Measurements from ENCODE around the gene PARVA. TPM values are rescaled to one million over a fixed set of nuclear protein-coding genes. Genes with fewer than 3 reads are reported as not detected.

Gene PARVA
- total RNA-seq, 4 donors from 2014 or later = 83.5 to 159 (median 128) TPM

- no peak for TF ChIP-seq CTCF (IDR thresholded peaks at IDR 0.05; ENCODE audit: low read depth)
Observed at GRCh38 chr11:12465332-12465731, 88.0 kb downstream of the PARVA start.

- TF ChIP-seq CTCF (IDR thresholded peaks at IDR 0.05; ENCODE audit: low read depth) = no peak
Observed at GRCh38 chr11:12467610-12468009, 90.2 kb downstream of the PARVA start.

- no peak for TF ChIP-seq CTCF (IDR thresholded peaks at IDR 0.05; ENCODE audit: low read depth)
Observed at GRCh38 chr11:12469451-12469850, 92.1 kb downstream of the PARVA start.

- TF ChIP-seq CTCF (IDR thresholded peaks at IDR 0.05; ENCODE audit: low read depth) = no peak
Observed at GRCh38 chr11:12470236-12470635, 92.9 kb downstream of the PARVA start.

- no peak for TF ChIP-seq CTCF (IDR thresholded peaks at IDR 0.05; ENCODE audit: low read depth)
Observed at GRCh38 chr11:12472401-12473005, 95.1 kb downstream of the PARVA start.

- no peak for TF ChIP-seq CTCF (IDR thresholded peaks at IDR 0.05; ENCODE audit: low read depth)
Observed at GRCh38 chr11:12473381-12473780, 96.0 kb downstream of the PARVA start.

GRCh38 chr11:12474871-12475270 lies 97.5 kb downstream of the PARVA start:
- TF ChIP-seq CTCF (IDR thresholded peaks at IDR 0.05; ENCODE audit: low read depth) = no peak

All from subcutaneous adipose tissue (tissue), 4 donors.